CD4-positive, alpha-beta T cell treated with Interleukin-6 at 100 ng/mL for 8 hours (primary cell): ENCODE data around the gene RASGRP1.

Source experiments
- DNase-seq: peaks from one replicate; pipeline ENCODE4 v3.0.0-alpha.2; 2020; ENCODE audit warnings: mixed read lengths, low spot score

The RASGRP1 gene

DNA sequence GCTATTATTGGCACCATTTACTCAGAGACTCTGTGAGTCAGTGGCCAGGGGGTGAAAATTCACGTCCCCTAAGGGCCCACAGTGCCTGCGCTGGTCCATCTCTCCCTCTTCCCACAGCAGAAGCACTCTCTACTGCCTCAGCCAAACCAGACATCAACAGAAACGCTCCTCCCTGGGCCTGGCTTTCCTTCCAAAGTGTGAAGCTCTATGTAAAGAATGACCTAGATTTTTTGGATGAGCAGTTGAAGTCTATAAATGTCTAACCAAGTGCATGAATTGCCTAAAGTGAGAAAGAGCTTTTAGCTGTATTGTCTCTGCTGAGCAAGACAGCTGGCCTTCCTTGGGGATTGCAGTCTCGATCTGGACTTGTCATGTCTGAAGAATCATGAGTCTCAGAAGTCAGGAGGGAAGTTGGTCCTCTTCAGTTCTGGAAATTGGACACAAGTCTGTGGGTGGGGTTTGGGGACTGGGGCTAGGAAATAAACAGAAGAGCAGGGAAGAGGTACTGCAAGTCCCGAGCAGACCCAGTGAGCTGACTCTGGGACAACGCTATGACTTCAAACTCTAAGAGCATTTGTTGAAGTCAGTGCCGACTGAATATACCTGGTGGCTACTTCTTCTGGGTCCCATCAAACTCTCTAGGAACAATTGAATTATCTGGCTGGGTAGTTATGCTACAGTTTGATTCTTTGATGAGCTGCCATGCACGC, 29.0 kb downstream of the RASGRP1 start:
- no peak for DNase-seq

DNA sequence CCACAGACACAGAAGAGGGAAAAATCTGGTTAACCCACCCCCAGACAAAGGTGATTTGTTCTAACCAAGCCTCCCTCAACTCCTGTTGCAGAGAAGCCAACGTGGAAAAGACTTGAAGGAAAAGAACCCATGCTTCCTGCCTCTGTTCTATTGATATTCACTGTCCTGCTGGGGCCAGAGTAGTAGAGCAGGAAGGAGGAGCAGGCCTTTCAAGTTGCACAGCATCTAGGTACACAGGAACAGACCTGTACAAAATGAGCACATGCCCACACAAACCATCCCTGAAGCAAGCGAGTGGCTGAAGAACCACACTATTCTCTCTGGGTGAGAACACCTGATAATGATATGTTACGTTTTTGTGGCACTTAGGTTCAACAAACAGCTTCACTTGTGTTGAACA, 29.9 kb downstream of the RASGRP1 start:
- no peak for DNase-seq

DNA sequence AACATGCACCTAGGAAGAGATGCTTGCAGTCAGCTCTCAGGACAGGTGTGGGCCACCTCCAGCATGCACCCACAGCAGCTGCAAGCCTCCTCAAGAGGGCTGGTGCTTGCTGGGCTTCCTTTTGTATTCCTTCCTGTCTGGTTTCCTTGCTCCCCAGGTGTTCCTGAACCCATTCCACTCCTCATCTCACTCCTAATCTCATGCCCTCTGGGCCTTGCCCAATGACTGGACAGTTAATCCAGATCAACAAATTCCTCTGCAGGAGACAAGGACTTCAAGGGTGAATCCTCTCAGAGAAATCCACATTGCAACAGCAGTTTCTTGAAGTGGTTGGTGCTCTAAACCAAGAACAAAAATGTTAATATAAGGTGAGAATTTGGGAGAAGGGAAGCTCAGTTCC, 30.7 kb downstream of the RASGRP1 start:
- DNase-seq = no peak

DNA sequence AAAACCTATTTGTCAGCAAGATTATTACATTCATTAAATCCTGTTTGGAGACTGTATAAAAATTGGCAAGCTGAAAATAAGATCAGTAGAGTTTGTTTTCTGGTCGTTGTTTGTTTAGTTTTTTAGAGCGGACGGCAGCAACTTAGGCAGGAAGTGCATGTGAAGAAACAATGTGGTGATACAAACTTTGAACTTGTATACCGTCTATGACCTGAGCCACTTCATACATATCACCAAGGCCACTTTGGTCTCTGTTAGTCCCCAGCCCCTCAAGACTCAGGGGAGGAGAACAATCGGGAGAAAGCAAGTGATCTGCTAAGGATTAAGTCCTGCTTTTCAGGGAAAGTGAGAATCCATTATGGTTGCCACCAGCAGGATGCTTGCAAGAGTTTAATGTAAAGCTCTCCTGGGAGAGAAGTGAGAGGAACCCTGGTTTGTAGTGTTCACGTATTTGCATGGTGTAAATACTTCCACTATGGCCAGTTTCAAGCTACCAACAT, 31.1 kb downstream of the RASGRP1 start:
- no peak for DNase-seq

DNA sequence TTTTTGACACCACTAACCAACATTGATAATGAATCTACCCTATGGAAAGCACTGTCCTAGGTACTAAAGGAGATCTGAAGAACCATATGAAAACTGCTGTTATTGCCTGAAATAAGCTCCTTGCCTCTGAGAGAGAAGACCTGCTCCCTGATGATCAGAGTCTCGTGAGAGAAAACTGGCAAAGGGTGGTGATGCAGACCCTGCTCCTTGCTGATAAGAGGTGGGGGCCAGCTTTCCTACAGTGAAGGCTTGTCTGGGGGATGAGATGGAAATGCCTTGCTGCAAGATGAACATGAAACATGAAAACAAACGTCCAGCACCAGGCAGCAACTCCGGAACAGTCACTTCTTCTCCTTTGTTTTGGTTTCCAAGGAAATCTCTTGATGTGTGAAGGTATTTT, 31.9 kb downstream of the RASGRP1 start:
- no peak for DNase-seq

DNA sequence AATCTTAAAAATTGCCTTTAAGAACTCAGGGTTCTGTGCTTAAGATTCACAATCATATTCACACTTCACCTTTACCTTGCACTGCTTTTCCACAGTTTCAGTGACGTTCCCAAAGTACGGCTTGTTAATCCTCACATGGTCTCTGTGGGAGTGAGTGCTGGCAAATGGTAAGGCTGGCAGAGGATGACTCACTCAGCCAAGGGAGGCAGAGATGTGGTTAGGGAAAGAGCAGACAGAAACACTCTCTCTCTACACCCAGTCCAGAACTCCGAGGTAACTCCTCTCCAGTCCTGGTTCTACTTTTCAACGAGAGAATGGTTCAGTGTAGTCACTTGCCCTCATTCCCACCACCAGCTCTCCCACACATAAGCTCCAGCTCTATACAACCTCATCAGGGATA, 33.1 kb downstream of the RASGRP1 start:
- DNase-seq = no peak

DNA sequence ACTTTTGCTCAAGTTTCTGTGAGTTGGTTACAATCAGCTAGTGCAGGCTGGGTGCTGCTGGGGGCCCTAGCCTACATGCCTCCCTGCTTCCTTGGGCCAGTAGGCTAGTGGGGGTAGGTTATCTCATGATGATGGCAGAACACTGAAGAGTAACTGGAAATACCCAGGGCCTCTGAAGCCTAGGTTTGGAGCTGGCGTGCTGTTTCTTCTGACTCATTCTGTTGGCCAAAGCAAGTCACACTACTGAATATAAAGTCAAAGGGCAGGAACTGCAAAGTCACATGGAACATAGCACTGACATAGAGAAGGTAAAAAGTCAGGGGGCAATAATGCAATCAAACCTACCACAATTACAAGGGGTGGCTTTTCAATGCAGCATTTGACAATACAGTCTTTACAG, 34.5 kb downstream of the RASGRP1 start:
- DNase-seq = no peak

DNA sequence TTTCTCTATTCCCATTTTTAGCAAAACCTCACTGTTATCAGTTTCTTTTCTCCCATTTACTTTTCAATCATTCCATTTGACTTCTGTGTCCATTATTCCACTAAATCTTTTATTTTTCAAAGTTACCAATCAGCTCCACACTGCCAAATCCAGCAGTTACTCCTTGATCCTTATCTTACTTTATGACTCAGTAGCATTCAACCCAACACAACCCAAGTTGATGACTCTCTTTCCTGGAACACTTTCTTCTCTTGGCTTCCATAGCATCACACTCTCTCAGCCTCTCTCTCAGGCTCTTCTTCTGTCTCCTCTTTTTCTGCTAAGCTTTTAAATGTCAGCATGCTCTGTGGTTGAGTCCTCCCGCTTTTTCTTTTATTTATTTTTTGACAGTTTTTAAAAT, 36.3 kb downstream of the RASGRP1 start:
- no peak for DNase-seq

DNA sequence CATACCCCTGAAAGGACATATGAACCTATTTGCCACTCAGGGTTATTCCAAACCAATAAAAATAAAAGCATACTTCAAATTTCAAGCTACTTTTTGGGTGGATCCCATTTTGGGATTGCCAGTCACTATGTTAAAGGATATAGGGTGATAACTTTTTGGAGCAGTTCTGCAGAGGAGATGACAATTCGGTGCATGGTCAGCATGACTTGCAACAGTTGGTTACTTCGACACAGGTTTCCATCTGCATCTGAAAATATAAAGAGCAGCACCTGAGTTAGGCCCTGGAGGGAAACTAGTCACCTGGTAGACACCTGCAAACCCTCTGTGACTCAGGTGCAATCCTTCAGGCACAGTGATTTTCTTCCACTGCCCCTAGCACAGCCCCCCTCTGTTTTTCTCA, 38.5 kb downstream of the RASGRP1 start:
- DNase-seq = no peak

DNA sequence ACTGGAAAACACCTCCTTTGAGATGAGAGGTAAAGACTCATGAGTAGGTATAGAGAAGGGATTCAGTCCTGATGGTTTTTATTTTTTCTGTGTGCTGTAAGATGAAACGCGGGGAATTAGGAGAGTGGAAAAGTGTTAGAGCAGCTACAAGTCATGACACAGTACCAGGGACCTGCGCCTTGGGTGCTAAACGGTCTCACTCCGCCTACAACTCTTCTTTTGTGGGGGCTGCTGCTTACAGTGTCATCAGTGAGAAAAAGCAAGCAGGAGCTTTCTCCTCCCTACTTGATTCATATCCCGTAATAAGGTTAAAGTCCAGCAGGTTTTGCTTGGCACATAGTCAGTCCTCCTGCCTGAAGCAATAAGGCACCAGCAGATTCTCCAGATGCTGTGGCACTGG, 39.1 kb downstream of the RASGRP1 start:
- DNase-seq = no peak

DNA sequence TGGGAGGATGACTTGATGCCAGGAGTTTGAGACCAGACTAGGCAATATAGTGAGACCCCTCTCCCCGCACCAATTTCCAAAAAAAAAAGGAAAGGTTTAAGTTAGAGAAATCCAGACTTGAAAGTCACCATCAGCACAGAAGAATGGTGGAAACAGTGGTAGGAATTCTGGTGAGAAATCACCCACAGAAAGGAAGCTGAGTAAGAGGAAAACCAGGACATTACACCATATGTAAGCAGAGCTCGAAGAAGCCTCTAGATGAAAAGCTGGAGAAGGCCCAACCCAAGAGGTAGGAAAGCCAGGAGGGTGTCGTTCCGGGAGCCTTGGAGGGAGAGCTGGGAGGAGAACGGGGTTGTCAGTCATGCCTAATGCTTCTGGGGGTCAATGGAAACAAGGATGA, 40.5 kb downstream of the RASGRP1 start:
- DNase-seq = no peak

DNA sequence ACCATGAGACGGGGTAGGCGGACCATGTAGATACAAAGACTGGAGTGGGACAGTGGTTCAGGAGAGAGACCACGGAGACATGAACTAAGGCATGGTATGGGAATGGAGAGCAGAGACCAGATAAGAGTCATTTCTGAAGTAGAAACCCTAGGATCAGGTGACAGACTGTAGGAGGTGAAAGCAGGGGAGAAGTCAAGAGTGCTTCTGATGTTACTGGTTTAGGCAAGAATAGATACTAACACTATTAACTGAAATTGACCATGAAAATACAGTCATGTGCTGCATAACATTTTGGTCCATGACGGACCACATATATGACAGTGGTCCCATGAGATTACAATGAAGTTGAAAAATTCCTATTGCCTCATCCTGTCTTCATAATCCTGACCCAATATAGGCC, 41.7 kb downstream of the RASGRP1 start:
- DNase-seq = no peak

DNA sequence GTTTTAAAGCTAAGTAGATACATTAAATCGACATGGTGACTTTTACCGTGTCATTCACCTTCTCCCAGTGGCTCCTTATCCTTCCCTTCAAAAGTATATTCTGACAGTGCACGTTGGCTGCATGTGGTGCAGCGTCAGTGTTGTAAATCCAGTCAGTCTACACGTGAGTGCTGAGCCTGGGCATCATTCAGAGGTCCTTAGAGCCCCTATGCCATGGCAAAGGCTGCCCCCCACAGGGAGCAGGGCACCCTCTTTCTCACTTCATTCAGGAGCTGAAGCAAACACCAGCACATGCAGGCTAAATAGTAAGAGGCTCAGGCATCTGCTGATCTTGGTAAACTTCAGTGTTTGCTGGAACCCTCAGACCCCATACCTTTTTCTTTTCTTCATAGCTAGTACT, 43.3 kb downstream of the RASGRP1 start:
- no peak for DNase-seq

DNA sequence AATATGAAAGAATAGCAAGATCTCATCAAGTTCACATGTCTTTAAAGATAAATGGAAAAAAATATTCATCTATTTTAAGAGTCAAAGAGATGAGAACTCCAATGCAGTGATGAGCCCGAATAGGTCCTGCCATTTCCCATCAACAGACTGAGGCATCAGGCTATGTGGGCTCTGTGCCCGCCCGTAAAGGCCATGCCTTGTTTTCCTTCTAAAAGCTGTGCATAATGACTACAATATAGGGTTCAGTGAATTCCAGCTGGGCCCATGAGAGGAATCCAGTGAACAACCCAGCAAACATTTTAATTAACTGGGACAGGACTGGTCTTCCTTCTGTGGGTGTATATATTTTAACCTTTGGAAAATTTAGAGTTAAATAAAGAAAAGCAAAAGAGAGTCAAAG, 44.6 kb downstream of the RASGRP1 start:
- DNase-seq = no peak

DNA sequence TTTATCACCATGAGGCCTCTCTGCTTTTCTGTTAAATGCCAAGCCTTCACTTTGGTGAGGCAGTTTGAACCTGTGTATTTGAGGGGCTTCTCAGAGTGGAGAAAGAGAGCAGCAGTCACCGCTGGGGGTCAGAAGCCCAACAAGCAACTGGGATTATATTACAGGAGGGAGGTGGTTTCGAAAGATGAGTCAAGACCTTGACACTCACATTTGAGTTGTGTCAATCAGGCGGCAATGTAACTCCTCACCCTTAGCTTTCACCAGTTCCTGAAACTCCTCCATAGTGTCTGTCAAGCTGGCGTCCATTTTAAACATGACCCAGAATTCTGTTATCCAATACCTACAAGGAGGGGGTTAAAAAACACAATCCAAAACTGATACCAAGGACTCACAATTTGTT, 46.5 kb downstream of the RASGRP1 start:
- no peak for DNase-seq

DNA sequence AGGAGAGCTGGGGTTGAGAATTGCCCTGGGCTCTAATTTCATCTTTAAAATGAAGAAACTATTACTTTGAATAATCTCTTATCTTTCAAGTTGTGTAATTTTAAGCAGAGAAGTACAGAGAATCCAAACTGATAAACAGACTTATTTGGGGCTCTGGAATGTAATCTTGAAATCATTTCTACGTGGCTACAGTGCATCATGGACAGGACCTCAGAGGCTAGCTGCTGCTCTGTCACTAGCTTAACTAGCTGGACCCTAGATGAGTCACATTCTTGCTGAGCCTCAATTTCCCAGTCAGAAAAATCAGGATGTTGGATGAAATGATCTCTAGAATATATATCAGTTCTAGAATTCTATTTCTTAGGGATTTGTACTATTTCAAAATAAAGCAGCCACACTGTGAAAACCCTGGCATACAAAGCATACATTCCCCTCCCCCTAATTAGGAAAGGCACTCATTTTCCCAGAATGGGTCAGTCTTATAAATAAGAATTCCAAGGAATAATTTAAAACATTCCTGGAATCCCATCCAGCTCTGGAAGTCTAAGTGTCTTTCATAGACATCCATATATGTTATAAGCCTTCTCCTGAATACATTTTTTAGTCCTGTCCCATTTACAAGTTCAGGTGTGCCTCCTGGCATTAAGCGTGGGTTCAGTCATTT, 47.2 kb downstream of the RASGRP1 start:
- DNase-seq = no peak

DNA sequence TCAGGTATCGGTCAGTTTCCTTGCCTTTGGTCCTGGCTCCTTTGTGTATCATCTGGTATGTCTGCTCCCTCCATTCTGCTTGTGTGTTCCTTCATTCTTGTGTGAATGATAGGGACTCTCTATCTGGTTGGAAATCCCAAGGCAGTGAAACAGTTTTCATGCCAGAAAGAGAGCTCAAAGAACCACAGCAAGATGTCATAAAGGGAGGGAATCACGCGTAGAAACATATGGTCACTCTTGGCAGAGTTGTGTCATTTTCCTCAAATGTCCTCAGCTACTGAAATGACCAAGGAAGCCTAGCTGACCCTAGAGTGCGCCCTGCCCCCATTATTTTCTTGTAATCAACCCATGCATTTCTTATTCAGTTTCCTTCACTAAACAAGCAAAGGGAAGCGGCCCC, 48.0 kb downstream of the RASGRP1 start:
- no peak for DNase-seq

DNA sequence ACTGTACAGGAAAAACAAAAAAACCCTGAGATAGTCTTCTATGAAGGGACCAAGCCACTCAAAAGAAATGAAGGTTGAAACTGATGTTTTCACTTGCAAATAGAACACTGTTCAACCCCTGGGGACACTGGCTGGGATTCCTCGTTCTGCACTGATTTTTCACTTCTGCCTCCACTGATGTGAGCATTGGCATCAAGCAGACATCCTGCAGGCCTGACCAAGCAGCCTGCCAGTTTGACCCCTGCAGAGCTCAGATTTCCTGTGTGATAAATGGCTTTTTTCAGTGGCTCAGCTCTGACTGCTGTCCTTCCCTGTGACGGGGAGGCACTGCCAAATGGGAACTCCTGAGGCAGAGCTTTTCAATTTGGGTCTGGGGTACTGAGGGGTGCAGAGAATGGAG, 50.0 kb downstream of the RASGRP1 start:
- DNase-seq = no peak

DNA sequence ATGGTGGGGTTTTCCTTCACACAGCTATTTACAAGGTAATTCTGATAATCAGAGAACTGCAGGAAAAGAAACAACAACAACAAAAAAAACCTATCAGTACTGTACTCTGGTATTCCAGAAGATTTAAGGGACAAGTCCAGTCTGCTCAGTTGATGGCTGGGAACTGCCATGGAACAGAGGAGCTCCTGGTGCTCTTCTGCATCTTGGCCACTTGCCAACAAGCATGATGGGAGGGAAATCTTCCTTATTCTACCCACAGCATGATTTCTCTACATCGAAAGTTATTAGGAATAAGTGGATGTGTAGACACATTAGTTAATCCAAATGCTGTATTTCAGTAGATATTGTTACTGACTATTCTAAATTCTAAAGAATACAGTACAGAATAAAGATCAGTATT, 51.7 kb downstream of the RASGRP1 start:
- no peak for DNase-seq

DNA sequence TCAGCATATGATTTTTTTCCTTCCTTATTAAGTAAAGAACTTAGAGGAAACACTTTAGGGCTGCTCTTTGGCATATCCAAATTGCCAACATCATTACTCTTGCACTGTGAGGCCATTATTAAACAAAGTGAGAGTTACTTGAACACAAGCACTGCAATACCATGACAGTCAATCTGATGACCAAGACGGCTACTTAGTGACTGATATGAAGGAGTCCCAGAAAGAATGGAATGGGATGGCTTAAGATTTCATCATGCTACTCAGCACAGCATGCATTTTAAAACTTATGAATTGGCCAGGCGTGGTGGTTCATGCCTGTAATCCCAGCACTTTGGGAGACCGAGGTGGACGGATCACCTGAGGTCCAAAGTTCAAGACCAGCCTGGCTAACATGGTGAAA, 55.5 kb downstream of the RASGRP1 start:
- DNase-seq = no peak

DNA sequence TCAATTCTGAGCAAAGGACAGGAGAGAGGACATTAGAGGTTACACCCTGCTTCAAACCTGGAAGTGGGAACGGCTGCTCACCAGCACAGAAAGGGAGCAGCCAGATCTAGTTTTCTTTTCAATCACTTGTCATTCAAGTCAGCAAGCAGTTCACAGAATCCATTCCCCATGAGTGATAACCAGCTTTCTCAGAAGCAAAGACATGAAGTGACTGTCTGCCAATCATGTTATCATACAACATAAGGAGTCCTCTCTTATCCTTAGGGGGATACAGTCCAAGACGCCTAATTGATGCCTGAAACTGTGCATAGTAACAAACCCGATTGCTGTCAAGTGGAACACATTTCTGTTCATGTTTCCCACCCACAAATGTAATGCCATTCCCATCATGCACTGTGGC, 56.0 kb downstream of the RASGRP1 start:
- DNase-seq = no peak

DNA sequence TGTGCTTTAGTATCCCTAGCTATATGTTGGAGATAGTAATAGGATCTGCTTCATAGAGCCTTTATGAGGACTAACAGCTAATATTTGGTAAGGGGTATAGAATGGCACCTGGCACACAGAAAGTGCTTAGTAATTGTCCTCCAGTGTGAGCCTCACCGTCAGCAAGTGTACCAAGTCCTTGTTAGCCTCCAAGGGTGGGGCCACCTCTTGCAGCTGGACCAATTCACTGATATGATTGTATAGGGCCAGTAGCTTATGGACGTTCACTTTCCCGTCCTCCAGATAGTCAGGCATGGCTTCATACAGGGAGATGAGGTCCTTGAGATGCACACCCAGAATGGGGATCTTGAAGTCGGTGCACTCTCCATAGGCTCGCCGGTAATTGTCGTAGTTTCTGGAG, 57.0 kb downstream of the RASGRP1 start:
- no peak for DNase-seq

DNA sequence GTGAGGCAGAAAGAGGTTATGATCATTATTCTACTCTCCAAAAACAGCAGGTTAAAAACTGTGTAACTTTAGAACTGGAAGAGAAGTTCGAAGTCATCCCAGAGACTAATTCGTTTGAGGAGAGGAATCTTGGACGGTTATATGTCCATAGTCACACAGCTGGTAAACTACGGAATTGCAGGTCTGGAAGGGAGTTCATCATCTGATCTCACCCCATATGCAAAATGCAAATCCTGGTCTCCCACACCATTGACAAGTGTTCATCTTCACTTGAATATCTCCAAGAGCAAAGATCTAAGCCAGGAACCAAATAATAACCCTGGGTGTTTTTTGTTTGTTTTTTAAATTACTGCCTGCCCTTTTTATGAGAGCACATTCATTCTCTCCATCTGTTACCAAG, 57.6 kb downstream of the RASGRP1 start:
- no peak for DNase-seq
